ENCODE measurements around the gene PADI2.

PADI2 gene

GRCh38 chr1:17091252-17091651 lies 28.0 kb downstream of the PADI2 start:
- H3K4me3 ChIP-seq (ENCODE audit: low read length), result no peak overlapping the region
- no peak for TF ChIP-seq CTCF (conservative IDR thresholded peaks at IDR 0.05; ENCODE audit: low read length)
- no peak for DNase-seq (ENCODE audit: low read depth)

GRCh38 chr1:17089506-17089905 lies 29.7 kb downstream of the PADI2 start:
- TF ChIP-seq CTCF (conservative IDR thresholded peaks at IDR 0.05; ENCODE audit: low read length), result no peak
- no peak overlapping the region for H3K4me3 ChIP-seq (ENCODE audit: low read length)
- no peak for DNase-seq (ENCODE audit: low read depth)

GRCh38 chr1:17086751-17087150 lies 32.5 kb downstream of the PADI2 start:
- TF ChIP-seq CTCF (conservative IDR thresholded peaks at IDR 0.05; ENCODE audit: low read length), result no peak
- no peak overlapping the region for H3K4me3 ChIP-seq (ENCODE audit: low read length)
- DNase-seq (ENCODE audit: low read depth), result no peak

- H3K4me3 ChIP-seq (ENCODE audit: low read length), result no peak overlapping the region
- DNase-seq (ENCODE audit: low read depth), result no peak
- TF ChIP-seq CTCF (conservative IDR thresholded peaks at IDR 0.05; ENCODE audit: low read length), result no peak
Observed at GRCh38 chr1:17084787-17085186, 34.5 kb downstream of the PADI2 start.

- no peak for TF ChIP-seq CTCF (conservative IDR thresholded peaks at IDR 0.05; ENCODE audit: low read length)
- no peak overlapping the region for H3K4me3 ChIP-seq (ENCODE audit: low read length)
- no peak for DNase-seq (ENCODE audit: low read depth)
Observed at GRCh38 chr1:17082761-17083160, 36.5 kb downstream of the PADI2 start.

GRCh38 chr1:17081439-17081838 lies 37.8 kb downstream of the PADI2 start:
- no peak overlapping the region for H3K4me3 ChIP-seq (ENCODE audit: low read length)
- no peak for TF ChIP-seq CTCF (conservative IDR thresholded peaks at IDR 0.05; ENCODE audit: low read length)
- no peak for DNase-seq (ENCODE audit: low read depth)

- no peak overlapping the region for H3K4me3 ChIP-seq (ENCODE audit: low read length)
- TF ChIP-seq CTCF (conservative IDR thresholded peaks at IDR 0.05; ENCODE audit: low read length), result no peak
- DNase-seq (ENCODE audit: low read depth), result no peak
Observed at GRCh38 chr1:17080880-17081279, 38.4 kb downstream of the PADI2 start.

Data from AG10803 (cell line).